Dedifferentiated amniotic fluid mesenchymal stem cell (primary cell): ENCODE measurements around the gene SYT12.

ENCODE experiments used
- DNase-seq: peaks from one replicate; pipeline ENCODE4 v3.0.0-alpha.2; 2016; ENCODE audit errors: extremely low spot score

Gene SYT12

DNA sequence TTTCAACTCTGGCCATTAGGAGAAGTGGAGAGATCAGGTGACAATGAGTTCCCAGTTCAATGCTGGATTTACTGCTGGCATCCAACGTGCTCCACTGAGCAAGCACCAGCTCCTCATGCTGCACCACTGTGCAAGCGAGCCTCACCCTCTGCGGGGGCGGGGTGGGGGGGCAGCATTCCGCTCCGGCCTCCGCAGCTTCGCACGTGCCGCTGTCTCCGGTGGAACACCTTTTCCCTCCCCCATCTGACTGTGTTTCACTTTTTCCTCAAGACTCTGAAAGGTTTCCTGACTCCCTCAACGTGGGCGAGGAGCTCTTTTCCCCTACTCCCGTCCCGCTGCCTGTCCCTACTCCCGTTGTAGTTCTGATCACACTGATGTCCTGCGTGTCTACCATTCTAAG is 32.9 kb downstream of the SYT12 start:
- no peak for DNase-seq

DNA sequence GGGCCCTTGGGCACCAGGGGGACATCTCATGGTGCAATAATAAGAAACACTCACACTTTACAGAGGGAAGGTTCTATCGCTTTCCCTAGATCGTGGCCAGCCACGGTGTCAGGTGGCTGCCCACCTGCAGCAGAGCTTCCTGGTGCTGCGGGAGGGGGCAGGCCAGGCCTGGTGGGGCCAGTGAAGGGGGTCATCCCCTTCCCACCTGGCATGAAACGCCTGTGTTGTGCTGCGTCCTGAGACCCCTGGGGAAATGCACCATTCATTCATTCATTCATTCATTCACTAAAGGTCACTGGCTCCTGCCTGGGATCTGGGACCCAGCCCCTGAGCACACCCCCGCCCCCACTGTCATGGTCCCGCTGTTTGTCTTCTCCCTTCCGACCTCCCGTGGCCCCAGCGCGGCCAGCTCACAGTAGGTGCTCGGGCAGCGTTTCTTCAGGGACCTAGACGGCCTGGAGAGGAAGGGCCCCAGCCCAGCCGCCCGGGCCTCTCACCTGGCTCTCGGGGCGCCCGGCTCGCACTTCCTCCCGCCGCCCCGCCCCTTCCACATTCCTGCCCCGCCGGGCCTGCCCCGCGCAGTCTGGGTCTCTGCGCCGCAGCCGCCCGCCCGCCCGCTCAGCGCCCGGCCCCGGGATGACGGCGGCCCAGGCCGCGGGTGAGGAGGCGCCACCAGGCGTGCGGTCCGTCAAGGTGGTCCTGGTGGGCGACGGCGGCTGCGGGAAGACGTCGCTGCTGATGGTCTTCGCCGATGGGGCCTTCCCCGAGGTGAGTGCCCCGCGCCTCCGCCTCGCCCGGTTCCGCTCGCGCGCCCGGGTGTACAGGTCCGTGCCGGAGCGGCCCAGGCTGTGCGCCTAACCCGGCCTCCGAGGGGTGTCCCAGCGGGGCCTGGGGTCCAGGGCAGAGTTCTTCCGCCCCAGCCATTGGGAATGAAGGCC is 33.6 kb downstream of the SYT12 start, which contains the start of gene RHOD:
TSS of gene RHOD (plus strand) at position 581 of the 938 bp plus-strand sequence. CDS start at position 637, 56 bp downstream.
- no peak for DNase-seq

- no peak for DNase-seq
Measured at GRCh38 chr11:67057205-67057672, 34.3 kb downstream of the SYT12 start.

GRCh38 chr11:67058506-67058905 is 35.6 kb downstream of the SYT12 start:
- DNase-seq, result no peak

- DNase-seq, result no peak
Measured at GRCh38 chr11:67059671-67060070, 36.7 kb downstream of the SYT12 start.

DNA sequence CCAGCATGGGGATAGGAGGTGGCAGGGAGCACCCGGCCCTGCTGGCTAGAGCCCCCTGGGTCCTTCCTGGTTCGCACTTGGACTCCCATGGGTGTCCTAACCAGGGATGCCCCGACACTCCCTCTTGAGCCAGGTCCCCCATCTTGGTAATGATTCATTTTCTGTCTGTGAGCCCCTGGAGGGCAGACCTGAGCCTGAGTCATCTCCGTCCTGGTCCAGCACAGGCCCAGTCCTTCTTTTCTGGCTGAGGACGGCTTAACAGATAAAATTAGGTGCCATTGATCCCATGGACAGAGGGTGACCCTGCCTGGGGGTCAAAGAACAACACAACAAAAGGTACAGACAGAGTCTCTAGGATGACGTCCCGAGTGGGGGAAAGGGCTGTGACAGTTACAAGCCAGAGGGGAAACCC is 37.2 kb downstream of the SYT12 start:
- DNase-seq, result no peak

DNA sequence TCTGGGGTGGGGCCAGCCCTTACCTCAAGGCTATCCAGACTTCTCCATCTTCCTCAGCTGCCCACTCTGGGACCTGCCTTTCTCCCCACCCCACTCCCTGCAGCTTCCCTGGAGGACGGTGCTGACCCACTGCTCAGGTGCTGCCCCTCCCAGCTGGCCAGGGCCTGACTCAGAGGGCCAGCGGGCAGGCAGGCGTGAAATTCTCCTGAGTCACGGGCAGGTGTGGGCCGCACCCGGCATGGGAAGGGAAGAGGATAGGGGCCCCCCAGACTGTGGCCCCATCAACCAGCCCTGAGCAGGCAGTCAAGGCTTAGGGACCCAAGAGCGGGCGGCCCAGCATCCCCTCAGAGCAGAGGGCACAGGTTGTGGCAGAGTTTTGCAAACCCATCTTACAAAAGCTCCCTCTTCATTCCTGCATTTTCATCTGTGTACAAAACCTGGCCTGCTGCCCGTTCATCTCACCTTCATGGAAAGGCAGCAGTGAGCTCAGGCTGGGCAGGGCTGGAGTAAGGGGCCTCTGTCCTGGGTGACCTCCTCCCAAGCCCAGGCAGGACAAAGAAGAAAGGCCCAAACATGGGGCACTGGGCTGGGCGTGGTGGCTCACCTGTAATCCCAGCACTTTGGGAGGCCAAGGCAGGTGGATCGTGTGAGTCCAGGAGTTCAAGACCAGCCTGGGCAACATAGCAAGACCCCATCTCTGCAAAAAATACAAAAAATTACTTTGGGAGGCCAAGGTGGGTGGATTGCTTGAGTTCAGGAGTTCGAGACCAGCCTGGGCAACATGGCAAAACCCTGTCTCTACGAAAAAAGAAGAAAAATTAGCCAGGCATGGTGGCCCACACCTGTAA is 39.8 kb downstream of the SYT12 start:
- no peak for DNase-seq

DNA sequence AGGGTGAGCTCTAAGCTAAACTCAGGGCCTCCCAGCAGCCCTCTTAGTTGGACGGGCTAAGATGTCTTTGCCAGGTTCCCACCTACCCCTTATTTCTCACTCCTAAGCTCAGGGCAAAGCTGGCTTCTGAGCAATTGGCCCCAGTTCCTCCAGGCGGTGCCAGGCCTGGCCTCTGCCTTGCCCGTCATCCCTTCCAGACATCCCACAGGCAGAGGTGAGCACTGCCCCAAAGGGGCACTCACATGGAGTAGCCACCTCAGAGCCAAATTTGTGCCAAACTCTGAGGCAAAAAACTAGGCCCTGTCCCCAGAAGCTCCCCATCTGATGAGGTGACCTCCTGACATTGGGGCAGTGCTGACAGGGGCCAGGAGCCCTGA is 43.4 kb downstream of the SYT12 start:
- DNase-seq, result no peak

GRCh38 chr11:67071420-67072284 is 48.7 kb downstream of the SYT12 start:
- no peak for DNase-seq

- no peak for DNase-seq
Measured at GRCh38 chr11:67072295-67072694, 49.4 kb downstream of the SYT12 start.

DNA sequence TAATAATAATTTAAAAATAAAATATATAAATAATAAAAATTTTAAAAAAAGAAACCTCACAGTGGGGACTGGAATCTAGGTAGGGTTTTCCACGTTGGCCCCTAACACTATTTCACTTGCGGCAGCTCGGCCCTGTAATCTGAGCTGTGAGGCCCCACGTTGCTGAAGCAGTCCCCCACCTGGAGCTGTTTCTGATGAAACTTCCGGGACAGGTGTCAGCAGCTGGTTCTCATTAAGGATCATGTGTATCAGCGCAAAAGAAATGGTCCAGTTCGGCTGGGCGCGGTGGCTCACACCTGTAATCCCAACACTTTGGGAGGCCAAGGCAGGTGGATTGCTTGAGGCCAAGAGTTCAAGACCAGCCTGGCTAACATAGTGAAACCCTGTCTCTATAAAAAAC is 51.0 kb downstream of the SYT12 start:
- no peak for DNase-seq

DNA sequence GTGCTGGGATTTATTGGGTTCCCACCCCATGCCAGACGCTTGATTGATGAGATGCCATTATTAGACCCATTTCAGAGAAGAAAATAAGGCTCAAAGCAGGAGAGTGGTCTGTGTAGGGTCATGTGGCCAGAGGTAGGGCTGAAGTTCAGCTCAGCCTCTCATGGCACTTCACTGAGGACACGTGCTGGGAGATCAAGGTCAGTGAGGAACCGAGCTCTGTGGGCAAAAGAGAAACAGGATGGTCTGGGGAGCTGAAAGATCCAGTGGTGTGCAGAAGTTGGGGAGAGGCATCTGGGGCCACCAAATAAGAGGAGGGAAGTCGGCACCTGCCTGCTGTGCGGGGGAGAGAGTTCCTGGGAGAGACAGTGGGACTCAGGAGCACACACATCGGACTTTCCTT is 53.3 kb downstream of the SYT12 start:
- no peak for DNase-seq

GRCh38 chr11:67079065-67079705 is 56.3 kb downstream of the SYT12 start:
- no peak for DNase-seq

DNA sequence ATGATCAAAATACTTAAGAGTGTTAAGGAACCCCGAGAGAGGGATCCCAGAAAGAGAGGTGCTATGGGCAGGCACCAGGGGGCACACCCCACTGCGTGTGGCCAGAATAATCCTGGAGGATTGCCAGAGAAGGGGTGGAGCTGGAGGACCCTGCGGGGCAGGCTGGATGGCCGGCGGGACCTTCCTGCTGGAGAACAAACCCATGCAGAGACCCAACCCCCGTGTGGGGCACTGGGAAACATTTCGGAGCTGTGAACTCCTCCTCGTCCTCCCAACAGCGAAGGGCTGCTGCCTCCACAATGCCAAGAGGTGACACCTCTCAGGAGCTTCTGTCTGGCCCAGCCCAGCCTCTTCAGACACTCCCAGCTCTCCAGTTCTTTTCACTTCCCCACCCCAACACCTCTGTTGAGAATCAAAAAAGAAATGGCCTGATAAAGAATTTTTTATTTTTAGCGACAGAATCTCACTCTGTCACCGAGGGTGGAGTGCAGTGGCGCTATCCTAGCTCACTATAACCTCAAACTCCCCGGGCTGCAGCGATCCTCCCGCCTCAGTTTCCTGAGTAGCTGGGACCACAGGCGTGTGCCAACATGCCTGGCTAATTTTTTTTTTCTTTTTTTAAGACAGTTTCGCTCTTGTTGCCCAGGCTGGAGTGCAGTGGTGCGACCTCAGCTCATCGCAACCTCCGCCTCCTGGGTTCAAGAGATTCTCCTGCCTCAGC is 59.3 kb downstream of the SYT12 start:
- no peak for DNase-seq

DNA sequence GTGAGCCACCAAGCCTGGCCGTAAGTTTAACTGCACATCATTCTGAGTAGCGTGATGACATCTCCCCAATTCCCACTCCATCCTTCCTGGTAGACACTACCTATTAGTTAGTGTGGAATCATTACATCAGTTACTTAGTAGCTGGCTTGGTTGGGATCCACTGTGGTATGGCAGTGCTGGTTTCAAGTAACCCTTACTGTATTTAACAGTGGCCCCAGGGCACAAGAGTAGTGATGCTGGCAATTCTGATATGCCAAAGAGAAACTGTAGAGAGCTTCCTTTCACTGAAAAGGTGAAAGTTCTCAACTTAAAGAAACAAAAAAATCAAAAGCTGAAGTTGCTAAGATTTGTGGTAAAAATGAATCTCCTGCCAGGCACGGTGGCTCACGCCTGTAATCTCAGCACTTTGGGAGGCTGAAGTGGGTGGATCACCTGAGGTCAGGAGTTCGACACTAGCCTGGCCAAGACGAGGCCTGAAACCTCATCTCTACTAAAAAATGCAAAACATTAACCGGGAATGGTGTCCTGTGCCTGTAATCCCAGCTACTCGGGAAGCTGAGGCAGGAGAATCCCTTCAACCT is 60.9 kb downstream of the SYT12 start:
- no peak for DNase-seq

GRCh38 chr11:67085617-67086016 is 62.7 kb downstream of the SYT12 start:
- DNase-seq, result no peak

- DNase-seq, result no peak
Measured at GRCh38 chr11:67090717-67091116, 67.8 kb downstream of the SYT12 start.

DNA sequence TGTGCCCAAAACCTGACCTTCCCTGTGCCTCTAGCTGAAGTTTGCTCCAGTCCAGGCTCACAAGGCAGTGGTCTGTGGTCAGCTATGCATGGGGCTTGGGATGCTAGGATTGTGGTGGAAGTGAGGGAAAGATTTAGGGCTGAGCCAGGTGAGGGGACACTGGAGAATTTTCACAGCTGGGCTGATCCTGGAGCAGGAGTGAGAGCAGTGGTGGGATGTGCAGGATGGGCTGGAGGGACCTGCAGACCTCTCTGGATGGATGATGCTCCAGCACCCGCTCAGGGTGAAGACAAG is 72.2 kb downstream of the SYT12 start:
- no peak for DNase-seq

GRCh38 chr11:67098799-67099429 is 76.0 kb downstream of the SYT12 start:
- no peak for DNase-seq

GRCh38 chr11:67099831-67100324 is 76.9 kb downstream of the SYT12 start:
- no peak for DNase-seq
